Trophoblast cell (in vitro differentiated cells and primary cell): ENCODE measurements around the gene CPN2.

Experiments used
- DNase-seq, 2 donors: peaks; one replicate each; pipeline ENCODE4 v3.0.0-alpha.2; 2016
- H2AFZ ChIP-seq: 2 replicates; pipeline ENCODE4 v1.6.1; 2013; ENCODE audit warnings: low read length, moderate library complexity, mild to moderate bottlenecking; ENCODE audit not compliant: insufficient read depth, poor library complexity
- H2AK5ac ChIP-seq: 2 replicates; pipeline ENCODE4 v1.6.1; 2013; ENCODE audit warnings: mild to moderate bottlenecking, low read length
- H2BK120ac ChIP-seq: 2 replicates; pipeline ENCODE4 v1.6.1; 2013; ENCODE audit warnings: low read length, mild to moderate bottlenecking, moderate library complexity; ENCODE audit not compliant: insufficient read depth, poor library complexity
- H2BK12ac ChIP-seq: 2 replicates; pipeline ENCODE4 v1.6.1; 2013; ENCODE audit warnings: mild to moderate bottlenecking, low read length, moderate library complexity
- H2BK5ac ChIP-seq: 2 replicates; pipeline ENCODE4 v1.6.1; 2013; ENCODE audit warnings: low read length, low read depth, moderate library complexity, mild to moderate bottlenecking; ENCODE audit not compliant: poor library complexity
- H3K14ac ChIP-seq: 2 replicates; pipeline ENCODE4 v1.6.1; 2013; ENCODE audit warnings: mild to moderate bottlenecking, low read length
- H3K18ac ChIP-seq: 2 replicates; pipeline ENCODE4 v1.6.1; 2013; ENCODE audit warnings: mild to moderate bottlenecking, low read length
- H3K23ac ChIP-seq: 2 replicates; pipeline ENCODE4 v1.6.1; 2013; ENCODE audit warnings: low read length
- H3K27ac ChIP-seq: 2 replicates; pipeline ENCODE4 v1.5.1; 2013; ENCODE audit warnings: low read depth, mild to moderate bottlenecking, inconsistent platforms, low read length, moderate library complexity
- H3K27me3 ChIP-seq: 2 replicates; pipeline ENCODE4 v1.6.1; 2013; ENCODE audit warnings: inconsistent platforms, mild to moderate bottlenecking, low read length, moderate library complexity; ENCODE audit not compliant: insufficient read depth
- H3K36me3 ChIP-seq, 2 experiments: 1 replicate in 1 of 2; 2 replicates in 1 of 2; pipeline ENCODE4 v1.6.1; 2013; ENCODE audit warnings: low read length in 2 of 2, mild to moderate bottlenecking in 2 of 2, moderate library complexity in 1 of 2; ENCODE audit not compliant: insufficient read depth in 2 of 2, control insufficient read depth in 1 of 2
- H3K4ac ChIP-seq: 2 replicates; pipeline ENCODE4 v1.6.1; 2013; ENCODE audit warnings: low read depth, mild to moderate bottlenecking, low read length, moderate library complexity
- H3K4me1 ChIP-seq, 2 experiments: 1 replicate in 1 of 2; 2 replicates in 1 of 2; pipeline ENCODE4 v1.6.1; 2013; ENCODE audit warnings: low read length in 2 of 2, mild to moderate bottlenecking in 2 of 2, moderate library complexity in 1 of 2; ENCODE audit not compliant: insufficient read depth in 2 of 2, control insufficient read depth in 1 of 2
- H3K4me2 ChIP-seq: 2 replicates; pipeline ENCODE4 v1.6.1; 2013; ENCODE audit warnings: inconsistent platforms, mild to moderate bottlenecking, low read length, moderate library complexity
- H3K4me3 ChIP-seq: 2 replicates; pipeline ENCODE4 v1.5.1; 2013; ENCODE audit warnings: mild to moderate bottlenecking, low read depth, low read length, inconsistent platforms
- H3K79me1 ChIP-seq: one replicate; pipeline ENCODE4 v1.6.1; 2013; ENCODE audit warnings: low read length
- H3K79me2 ChIP-seq: 2 replicates; pipeline ENCODE4 v1.6.1; 2013; ENCODE audit warnings: low read length, mild to moderate bottlenecking; ENCODE audit not compliant: control insufficient read depth, insufficient read depth, poor library complexity
- H3K9ac ChIP-seq: 2 replicates; pipeline ENCODE4 v1.6.1; 2013; ENCODE audit warnings: mild to moderate bottlenecking, low read length
- H3K9me3 ChIP-seq: 2 replicates; pipeline ENCODE4 v1.6.1; 2013; ENCODE audit warnings: low read depth, mild to moderate bottlenecking, control low read depth, inconsistent platforms, low read length; ENCODE audit not compliant: insufficient read depth
- H4K12ac ChIP-seq: 2 replicates; pipeline ENCODE4 v1.6.1; 2013; ENCODE audit warnings: low read depth, mild to moderate bottlenecking, low read length, moderate library complexity
- H4K8ac ChIP-seq: 2 replicates; pipeline ENCODE4 v1.6.1; 2013; ENCODE audit warnings: low read depth, mild to moderate bottlenecking, low read length, moderate library complexity
- H4K91ac ChIP-seq: one replicate; pipeline ENCODE4 v1.6.1; 2013; ENCODE audit warnings: low read depth, mild to moderate bottlenecking, low read length, moderate library complexity
- WGBS: extraction: QIAGEN DNeasy Blood & Tissue Kit; methylation state at CpG from one replicate; pipeline ENCODE4 v1.1.7; 2013; ENCODE audit warnings: missing lambda C conversion rate; ENCODE audit not compliant: insufficient read length, insufficient coverage; ENCODE audit errors: extremely low coverage; 5-methylcytosine and 5-hydroxymethylcytosine counted together

Gene CPN2

DNA sequence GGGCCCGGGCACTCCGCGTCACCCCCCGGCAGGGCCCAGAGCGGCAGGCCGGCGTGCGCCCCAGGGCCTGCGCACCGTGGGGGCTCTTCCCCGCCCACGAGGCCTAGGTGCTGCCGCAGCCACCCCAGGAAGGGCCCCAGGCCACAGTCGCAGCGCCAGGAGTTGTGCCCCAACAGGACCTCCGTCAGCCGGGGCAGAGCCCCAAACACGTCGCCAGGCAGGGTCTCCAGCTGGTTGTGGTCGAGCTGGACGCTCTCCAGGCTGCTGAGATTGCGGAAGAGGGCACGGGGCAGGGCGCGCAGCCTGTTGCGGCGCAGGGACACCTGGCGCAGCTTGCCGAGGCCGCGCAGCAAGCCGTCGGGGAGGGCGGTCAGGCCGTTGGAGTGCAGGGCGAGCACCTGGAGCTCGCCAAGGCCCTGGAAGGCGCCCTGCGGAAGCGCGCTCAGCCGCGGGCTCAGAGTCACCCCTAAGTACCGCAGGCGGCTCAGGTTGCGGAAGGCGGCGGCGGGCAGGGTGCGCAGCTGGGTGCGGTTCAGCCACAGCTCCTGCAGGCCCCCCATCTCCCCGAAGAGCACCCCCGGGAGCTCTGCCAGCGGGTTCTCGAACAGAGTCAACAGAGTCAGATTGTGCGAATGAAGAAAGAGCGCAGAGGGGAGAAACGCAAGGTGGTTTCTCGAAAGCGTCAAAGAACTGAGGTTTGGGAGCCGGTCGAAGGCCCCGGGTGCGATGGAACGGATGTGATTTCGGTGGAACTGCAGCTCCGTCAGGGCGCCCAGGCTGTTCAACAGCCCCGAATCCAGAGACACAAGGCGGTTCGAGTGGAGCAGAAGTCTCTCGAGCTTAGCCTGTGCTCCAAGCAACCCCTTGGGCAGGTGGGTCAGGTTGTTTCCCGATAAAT is 46.0 kb upstream of the CPN2 start:
- H3K4me2 ChIP-seq = peak overlapping the region; percentile 23
- no peak overlapping the region for H4K8ac ChIP-seq
- no peak overlapping the region for H4K91ac ChIP-seq
- H3K4me1 ChIP-seq = no peaks in the 10 kb centered on the region
- no peak overlapping the region for H3K14ac ChIP-seq
- H3K18ac ChIP-seq = no peak overlapping the region
- no peak overlapping the region for H2BK12ac ChIP-seq
- H2BK5ac ChIP-seq = no peak overlapping the region
- H3K4ac ChIP-seq = no peak overlapping the region
- H2AFZ ChIP-seq = no peak overlapping the region
- no peak overlapping the region for H4K12ac ChIP-seq
- no peak overlapping the region for H3K9ac ChIP-seq
- H3K9me3 ChIP-seq = no peaks in the 10 kb centered on the region
- no peak overlapping the region for H2AK5ac ChIP-seq
- no peaks in the 10 kb centered on the region for H3K36me3 ChIP-seq
- H3K79me2 ChIP-seq = no peaks in the 10 kb centered on the region
- H3K27me3 ChIP-seq = peaks cover 6% of the 10 kb centered on the region
- no peak for DNase-seq
- WGBS = no CpG with 5 or more reads among the region's 73 CpGs
- no peak overlapping the region for H3K4me3 ChIP-seq
- H3K23ac ChIP-seq = no peak overlapping the region
- no peak overlapping the region for H2BK120ac ChIP-seq
- no peaks in the 10 kb centered on the region for H3K79me1 ChIP-seq
- H3K27ac ChIP-seq = no peak overlapping the region

DNA sequence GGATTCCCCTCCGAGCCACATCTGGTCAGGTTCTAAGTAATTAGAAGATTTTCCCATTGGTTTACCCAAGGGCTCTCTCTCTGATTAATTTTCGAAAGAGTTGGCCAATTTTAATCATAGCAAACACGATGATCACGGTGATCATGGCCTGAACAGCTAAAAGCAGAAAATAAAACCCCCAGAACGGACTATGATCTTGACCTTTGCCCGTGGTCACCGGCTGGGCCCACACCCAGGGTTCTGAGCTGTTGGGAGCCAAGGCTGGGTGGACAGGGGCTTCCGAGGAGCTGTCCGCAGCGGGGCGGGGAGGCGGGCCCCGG is 45.4 kb upstream of the CPN2 start:
- Histone ChIP-seq H3K4me2 (peak overlapping the region; percentile 23), H2BK120ac (no peak overlapping the region), H3K79me1 (no peaks in the 10 kb centered on the region), H3K36me3 (no peaks in the 10 kb centered on the region), H4K8ac (no peak overlapping the region), H3K4ac (no peak overlapping the region), H3K4me1 (no peaks in the 10 kb centered on the region), H4K91ac (no peak overlapping the region), H3K79me2 (no peaks in the 10 kb centered on the region), H2BK5ac (no peak overlapping the region), H4K12ac (no peak overlapping the region), H2BK12ac (no peak overlapping the region), H3K27me3 (peaks cover 6% of the 10 kb centered on the region), H3K9ac (no peak overlapping the region), H3K27ac (no peak overlapping the region), H2AK5ac (no peak overlapping the region), H2AFZ (peak overlapping the region; percentile 1), H3K14ac (no peak overlapping the region), H3K23ac (no peak overlapping the region), H3K9me3 (no peaks in the 10 kb centered on the region), H3K18ac (no peak overlapping the region), H3K4me3 (no peak overlapping the region)
- no peak for DNase-seq
- WGBS = no CpG with 5 or more reads among the region's 13 CpGs

DNA sequence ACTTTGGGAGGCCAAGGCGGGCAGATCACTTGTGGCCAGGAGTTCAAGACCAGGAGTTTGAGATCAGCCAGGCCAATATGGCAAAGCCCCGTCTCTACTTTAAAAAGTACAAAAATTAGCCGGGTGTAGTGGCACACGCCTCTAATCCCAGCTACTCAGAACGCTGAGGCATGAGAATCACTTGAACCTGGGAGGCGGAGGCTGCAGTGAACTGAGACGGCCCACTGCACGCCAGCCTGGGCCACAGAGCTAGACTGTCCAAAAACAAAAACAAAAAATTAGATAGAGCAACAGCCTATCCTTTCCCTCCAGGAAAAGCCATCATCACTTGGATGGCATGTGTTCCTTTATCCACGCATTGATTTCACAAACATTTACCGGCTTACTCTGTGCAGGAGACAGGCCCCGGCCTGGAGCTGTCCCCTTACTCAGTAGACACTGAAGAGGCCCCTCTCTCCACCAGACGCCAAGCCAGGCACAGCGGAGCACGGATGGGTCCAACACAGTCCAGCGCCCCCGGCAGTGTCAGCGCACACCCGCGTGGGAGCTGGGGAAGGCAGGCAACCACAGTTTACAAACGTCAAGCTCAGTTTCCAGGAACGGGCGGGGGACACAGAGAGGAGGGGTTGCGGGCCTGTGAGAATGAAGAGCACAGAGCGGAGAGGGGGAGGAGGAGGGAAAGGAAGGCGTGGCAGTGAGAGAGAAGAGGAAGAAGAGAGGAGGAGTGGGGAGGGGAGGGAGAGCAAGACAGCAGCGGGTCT is 44.8 kb upstream of the CPN2 start:
- no peaks in the 10 kb centered on the region for H3K9me3 ChIP-seq
- H3K4ac ChIP-seq = no peak overlapping the region
- no peak overlapping the region for H2BK12ac ChIP-seq
- H2AFZ ChIP-seq = peak overlapping the region; percentile 1
- H3K4me1 ChIP-seq = no peaks in the 10 kb centered on the region
- H4K91ac ChIP-seq = no peak overlapping the region
- H3K23ac ChIP-seq = no peak overlapping the region
- no peak overlapping the region for H2AK5ac ChIP-seq
- no peak overlapping the region for H2BK5ac ChIP-seq
- no peak overlapping the region for H3K14ac ChIP-seq
- no CpG with 5 or more reads among the region's 26 CpGs for WGBS
- H3K79me1 ChIP-seq = no peaks in the 10 kb centered on the region
- no peak overlapping the region for H2BK120ac ChIP-seq
- no peak overlapping the region for H3K9ac ChIP-seq
- H3K27me3 ChIP-seq = peaks cover 6% of the 10 kb centered on the region
- H3K79me2 ChIP-seq = no peaks in the 10 kb centered on the region
- H3K4me3 ChIP-seq = no peak overlapping the region
- H4K12ac ChIP-seq = no peak overlapping the region
- H3K18ac ChIP-seq = no peak overlapping the region
- no peak overlapping the region for H3K4me2 ChIP-seq
- H3K27ac ChIP-seq = no peak overlapping the region
- no peak overlapping the region for H4K8ac ChIP-seq
- DNase-seq = no peak
- no peaks in the 10 kb centered on the region for H3K36me3 ChIP-seq

DNA sequence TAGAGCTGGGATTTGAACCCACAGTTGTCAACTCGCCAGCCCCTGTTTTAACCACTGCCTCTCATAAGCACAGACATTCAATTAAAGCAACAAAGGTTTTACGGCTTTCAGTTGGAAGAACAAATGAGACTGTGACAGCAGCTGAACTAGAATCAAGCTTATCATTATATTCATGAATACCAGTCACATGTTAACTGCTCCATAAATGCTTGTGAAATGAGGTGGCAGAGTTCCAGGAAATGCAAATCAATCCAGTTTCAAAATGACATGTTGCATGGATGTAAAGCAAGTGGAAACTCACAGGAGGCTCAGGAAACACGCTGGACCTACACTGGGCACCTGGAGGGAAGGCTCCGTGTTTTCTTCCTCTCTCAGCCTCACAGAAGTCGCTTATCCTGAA is 44.1 kb upstream of the CPN2 start:
- H3K36me3 ChIP-seq = no peaks in the 10 kb centered on the region
- H3K18ac ChIP-seq = no peak overlapping the region
- H3K23ac ChIP-seq = no peak overlapping the region
- no peaks in the 10 kb centered on the region for H3K79me1 ChIP-seq
- no CpG with 5 or more reads among the region's 5 CpGs for WGBS
- peak; percentile 33 to 61 for DNase-seq
- peaks cover 6% of the 10 kb centered on the region for H3K27me3 ChIP-seq
- no peak overlapping the region for H3K9ac ChIP-seq
- no peak overlapping the region for H4K12ac ChIP-seq
- H4K91ac ChIP-seq = no peak overlapping the region
- no peaks in the 10 kb centered on the region for H3K9me3 ChIP-seq
- no peak overlapping the region for H2BK5ac ChIP-seq
- no peak overlapping the region for H4K8ac ChIP-seq
- H2AK5ac ChIP-seq = no peak overlapping the region
- no peak overlapping the region for H3K14ac ChIP-seq
- H2BK120ac ChIP-seq = no peak overlapping the region
- no peak overlapping the region for H3K4me2 ChIP-seq
- no peak overlapping the region for H2BK12ac ChIP-seq
- H3K4me1 ChIP-seq = no peaks in the 10 kb centered on the region
- no peak overlapping the region for H3K27ac ChIP-seq
- no peak overlapping the region for H3K4me3 ChIP-seq
- no peaks in the 10 kb centered on the region for H3K79me2 ChIP-seq
- H2AFZ ChIP-seq = no peak overlapping the region
- no peak overlapping the region for H3K4ac ChIP-seq
